GM23248 (cell line): ENCODE results near the gene AFF3. TPM values are rescaled to one million over a fixed set of nuclear protein-coding genes. Genes with fewer than 3 reads are reported as not detected.

ENCODE experiments used
- DNase-seq: peaks from one replicate; pipeline ENCODE4 v3.0.0-alpha.2; 2015
- H2AFZ ChIP-seq: fragments of 200-600 bp; sonication (generic); 2 replicates; pipeline ENCODE4 v1.6.1; 2016; ENCODE audit warnings: antibody characterized with exemption
- H3F3A ChIP-seq: fragments of 200-600 bp; sonication (generic); 2 replicates; pipeline ENCODE4 v1.6.1; 2016; ENCODE audit warnings: mild to moderate bottlenecking, antibody characterized with exemption, mixed run types; ENCODE audit not compliant: insufficient read depth
- H3K27ac ChIP-seq: fragments of 200-600 bp; sonication (generic); 2 replicates; pipeline ENCODE4 v1.5.1; 2016; ENCODE audit warnings: mild to moderate bottlenecking
- H3K27me3 ChIP-seq: fragments of 200-600 bp; sonication (generic); replicated peaks from 2 replicates; pipeline ENCODE4 v1.6.1; 2016; ENCODE audit warnings: mild to moderate bottlenecking; ENCODE audit not compliant: insufficient read depth
- H3K36me3 ChIP-seq: fragments of 200-600 bp; sonication (generic); 2 replicates; pipeline ENCODE4 v1.6.1; 2016; ENCODE audit warnings: low read depth, mild to moderate bottlenecking
- H3K4me1 ChIP-seq: fragments of 200-600 bp; sonication (generic); 2 replicates; pipeline ENCODE4 v1.6.1; 2016; ENCODE audit warnings: mild to moderate bottlenecking; ENCODE audit not compliant: insufficient read depth
- H3K4me2 ChIP-seq: fragments of 200-600 bp; sonication (generic); one replicate; pipeline ENCODE4 v1.6.1; 2016; ENCODE audit warnings: mild to moderate bottlenecking; ENCODE audit not compliant: unreplicated experiment
- H3K4me3 ChIP-seq: fragments of 200-600 bp; sonication (generic); 2 replicates; pipeline ENCODE4 v1.5.1; 2016; ENCODE audit warnings: mild to moderate bottlenecking
- H3K79me2 ChIP-seq: fragments of 200-600 bp; sonication (generic); 2 replicates; pipeline ENCODE4 v1.6.1; 2016; ENCODE audit warnings: mild to moderate bottlenecking; ENCODE audit not compliant: insufficient read depth
- H3K9ac ChIP-seq: fragments of 200-600 bp; sonication (generic); 2 replicates; pipeline ENCODE4 v1.6.1; 2016; ENCODE audit warnings: mild to moderate bottlenecking
- H3K9me2 ChIP-seq: fragments of 200-600 bp; sonication (generic); 2 replicates; pipeline ENCODE4 v1.6.1; 2016; ENCODE audit warnings: mixed run types, mild to moderate bottlenecking, moderate library complexity; ENCODE audit not compliant: insufficient read depth
- H3K9me3 ChIP-seq: fragments of 200-600 bp; sonication (generic); one replicate; pipeline ENCODE4 v1.6.1; 2017; ENCODE audit warnings: low read depth
- H4K20me1 ChIP-seq: fragments of 200-600 bp; sonication (generic); 2 replicates; pipeline ENCODE4 v1.6.0; 2016; ENCODE audit not compliant: insufficient read depth
- EZH2 ChIP-seq: fragments of 200-600 bp; sonication (generic); IDR thresholded peaks from 2 replicates; pipeline ENCODE4 v1.6.1; 2018; ENCODE audit warnings: antibody characterized with exemption, mild to moderate bottlenecking; ENCODE audit not compliant: insufficient read depth, poor library complexity, severe bottlenecking
- EZH2phosphoT487 ChIP-seq: fragments of 200-600 bp; sonication (generic); IDR thresholded peaks from 2 replicates; pipeline ENCODE4 v1.6.1; 2018; ENCODE audit warnings: antibody characterized with exemption, moderate library complexity, mild to moderate bottlenecking, low read depth; ENCODE audit not compliant: insufficient read depth
- WGBS, 2 experiments: methylation state at CpG; one replicate each; pipeline ENCODE4 v1.1.6; 2015 to 2017; ENCODE audit warnings: low lambda C conversion rate in 2 of 2, low coverage in 1 of 2; ENCODE audit errors: missing lambda C conversion rate in 2 of 2; 5-methylcytosine and 5-hydroxymethylcytosine counted together
- in situ Hi-C: fragments of 300-500 bp; cut with MboI; formaldehyde crosslinking; loops from 2 replicates; pipeline ENCODE4 v1.15.0; 2020
- polyA plus RNA-seq: library from polyadenylated mRNA; unstranded; fragments of >200 nt; fragmentation: Nextera tagmentation; extraction: Ambion mirVana; gene quantifications from 2 replicates; pipeline ENCODE4 v1.2.1, GENCODE V29; 2016
- total RNA-seq: library from RNA; depleted of rRNA; stranded (reverse); fragments of >200 nt; shearing (Covaris generic); gene quantifications from 2 replicates; pipeline ENCODE4 v1.2.3, GENCODE V29; 2014

Gene AFF3
- total and polyA plus RNA-seq, 2 experiments from 2014 or later = 0.56 to 0.86 TPM

DNA sequence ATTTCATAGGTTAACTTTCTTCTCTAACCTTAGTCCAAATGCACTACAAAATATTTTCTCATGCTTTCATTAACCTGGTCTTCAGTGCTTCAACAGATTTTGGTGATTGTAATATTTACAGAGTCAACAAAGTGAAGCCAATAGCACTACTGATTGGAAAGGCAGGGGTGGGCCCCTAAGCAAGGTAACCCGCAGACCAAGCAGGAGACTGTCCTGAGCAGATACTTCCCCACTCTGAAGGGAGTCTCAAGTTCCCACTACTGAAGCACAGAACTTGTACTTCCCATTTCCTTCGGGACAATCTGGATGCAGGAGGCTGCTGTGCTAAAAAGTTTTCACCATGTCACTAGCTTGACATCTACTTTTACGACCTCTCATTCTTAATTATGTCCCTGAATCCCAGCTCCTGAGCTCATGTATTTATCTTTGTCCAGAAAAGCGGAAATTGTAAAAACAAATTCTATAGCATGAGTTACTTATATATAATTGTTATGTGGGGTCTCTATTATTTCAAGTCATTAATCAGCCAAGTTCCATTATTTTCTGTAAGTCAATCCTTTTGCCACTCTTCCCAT, 341.0 kb downstream of the AFF3 start:
- Histone ChIP-seq H3K4me2 (no peak overlapping the region), H3K9ac (no peak overlapping the region), H3F3A (peaks cover 6% of the 10 kb centered on the region; the same call in 1 of the 2 replicates), H3K9me3 (no peaks in the 10 kb centered on the region), H2AFZ (no peak overlapping the region), H3K36me3 (no peaks in the 10 kb centered on the region), H3K4me1 (peaks cover 5% of the 10 kb centered on the region; the same call in 1 of the 2 replicates), H3K4me3 (no peak overlapping the region), H3K27me3 (no peaks in the 10 kb centered on the region), H3K27ac (no peak overlapping the region), H4K20me1 (no peaks in the 10 kb centered on the region), H3K79me2 (no peaks in the 10 kb centered on the region), H3K9me2 (no peaks in the 10 kb centered on the region)
- in situ Hi-C loops = no loop called here
- TF ChIP-seq EZH2 (no peak), EZH2phosphoT487 (no peak)
- DNase-seq = no peak
- 86 to 90% methylated on average over 4 of the region's 4 CpGs for whole genome bisulfite sequencing, 2 experiments

DNA sequence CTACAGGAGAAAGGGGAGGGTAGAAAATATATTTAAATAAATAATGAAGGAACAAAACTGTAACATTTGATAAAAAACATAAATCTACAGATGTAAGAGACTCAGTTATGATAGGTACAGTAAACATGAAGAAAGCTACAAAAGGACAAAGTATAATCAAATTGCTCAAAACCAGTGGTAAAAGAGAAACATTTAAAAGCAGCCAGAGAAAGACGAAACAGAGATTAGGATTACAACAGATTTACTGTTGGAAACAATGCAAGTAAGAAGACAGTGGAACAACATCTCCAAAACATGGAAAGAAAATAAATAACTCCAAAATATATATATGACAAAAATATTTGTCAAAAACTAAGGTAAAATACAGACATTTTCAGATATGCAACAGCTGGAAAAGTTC, 344.9 kb downstream of the AFF3 start:
- H3K27ac ChIP-seq = no peak overlapping the region
- no peak overlapping the region for H2AFZ ChIP-seq
- no peaks in the 10 kb centered on the region for H3K79me2 ChIP-seq
- no peak overlapping the region for H3K4me2 ChIP-seq
- no peaks in the 10 kb centered on the region for H3K9me3 ChIP-seq
- H3K9me2 ChIP-seq = no peaks in the 10 kb centered on the region
- no peaks in the 10 kb centered on the region for H4K20me1 ChIP-seq
- H3K4me3 ChIP-seq = no peak overlapping the region
- H3F3A ChIP-seq = no peaks in the 10 kb centered on the region
- no peaks in the 10 kb centered on the region for H3K4me1 ChIP-seq
- 71 to 75% methylated on average over 1 of the region's 1 CpG for WGBS, 2 experiments
- no peaks in the 10 kb centered on the region for H3K36me3 ChIP-seq
- in situ Hi-C loops = no loop called here
- no peak overlapping the region for H3K9ac ChIP-seq
- no peak for DNase-seq
- peaks cover 9% of the 10 kb centered on the region; the same call in 1 of the 2 replicates for H3K27me3 ChIP-seq
- TF ChIP-seq EZH2 (no peak), EZH2phosphoT487 (no peak)

GRCh38 chr2:99794414-99794813, 348.0 kb downstream of the AFF3 start:
- Histone ChIP-seq H4K20me1 (no peaks in the 10 kb centered on the region), H3K27ac (no peak overlapping the region), H3K27me3 (peaks cover 9% of the 10 kb centered on the region; the same call in 1 of the 2 replicates), H3K9me3 (no peaks in the 10 kb centered on the region), H2AFZ (no peak overlapping the region), H3F3A (no peaks in the 10 kb centered on the region), H3K9me2 (no peaks in the 10 kb centered on the region), H3K4me2 (no peak overlapping the region), H3K9ac (no peak overlapping the region), H3K4me3 (no peak overlapping the region), H3K4me1 (no peaks in the 10 kb centered on the region), H3K36me3 (no peaks in the 10 kb centered on the region), H3K79me2 (no peaks in the 10 kb centered on the region)
- TF ChIP-seq EZH2phosphoT487 (no peak), EZH2 (no peak)
- no peak for DNase-seq
- in situ Hi-C loops = no loop called here

DNA sequence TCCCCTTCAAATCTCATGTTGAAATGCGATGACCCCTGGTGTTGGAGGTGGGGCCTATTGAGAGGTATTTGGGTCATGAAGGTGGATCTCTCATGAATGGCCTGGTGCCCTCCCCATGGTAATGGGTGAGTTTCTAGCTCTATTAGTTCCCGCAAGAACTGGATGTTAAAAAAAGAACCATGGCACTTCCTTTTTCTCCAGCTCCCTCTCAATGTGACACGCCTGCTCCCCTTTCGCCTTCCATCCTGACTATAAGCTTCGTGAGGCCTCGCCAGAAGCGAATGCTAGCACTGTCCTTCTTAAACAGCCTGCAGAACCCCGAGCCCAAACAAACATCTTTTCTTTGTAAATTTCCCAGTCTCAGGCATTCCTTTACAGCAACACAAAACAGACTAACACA, 349.4 kb downstream of the AFF3 start:
- TF ChIP-seq EZH2phosphoT487 (no peak), EZH2 (no peak)
- WGBS, 2 experiments = 87 to 88% methylated on average over 8 of the region's 8 CpGs
- H3K4me3 ChIP-seq = no peak overlapping the region

GRCh38 chr2:99789849-99790248, 352.5 kb downstream of the AFF3 start:
- H2AFZ ChIP-seq = no peak overlapping the region
- no peaks in the 10 kb centered on the region for H3K9me2 ChIP-seq
- TF ChIP-seq EZH2 = no peak
- no peak for TF ChIP-seq EZH2phosphoT487
- no peak overlapping the region for H3K4me2 ChIP-seq
- H3F3A ChIP-seq = no peaks in the 10 kb centered on the region
- no peak for DNase-seq
- H3K27me3 ChIP-seq = peaks cover 9% of the 10 kb centered on the region; the same call in 1 of the 2 replicates
- no peaks in the 10 kb centered on the region for H3K36me3 ChIP-seq
- H3K4me1 ChIP-seq = no peaks in the 10 kb centered on the region
- H3K79me2 ChIP-seq = no peaks in the 10 kb centered on the region
- WGBS, 2 experiments = 32 to 48% methylated on average over 1 of the region's 1 CpG
- H4K20me1 ChIP-seq = no peaks in the 10 kb centered on the region
- H3K27ac ChIP-seq = no peak overlapping the region
- no peak overlapping the region for H3K4me3 ChIP-seq
- H3K9me3 ChIP-seq = no peaks in the 10 kb centered on the region
- no peak overlapping the region for H3K9ac ChIP-seq
- in situ Hi-C loops = no loop called here

More for the DNA sequence above, 349.4 kb downstream of the AFF3 start:
- peaks cover 9% of the 10 kb centered on the region; the same call in 1 of the 2 replicates for H3K27me3 ChIP-seq
- no peaks in the 10 kb centered on the region for H3K9me3 ChIP-seq
- no peaks in the 10 kb centered on the region for H4K20me1 ChIP-seq
- no peak overlapping the region for H3K9ac ChIP-seq
- H3K79me2 ChIP-seq = no peaks in the 10 kb centered on the region
- no peak overlapping the region for H3K4me2 ChIP-seq
- no peaks in the 10 kb centered on the region for H3K4me1 ChIP-seq
- in situ Hi-C loops = no loop called here
- H3K9me2 ChIP-seq = no peaks in the 10 kb centered on the region
- no peak overlapping the region for H2AFZ ChIP-seq
- H3K27ac ChIP-seq = no peak overlapping the region
- DNase-seq = no peak
- H3F3A ChIP-seq = no peaks in the 10 kb centered on the region
- no peaks in the 10 kb centered on the region for H3K36me3 ChIP-seq
